SK-N-SH (cell line): ENCODE measurements around the gene CSTB. TPM values are rescaled to one million over a fixed set of nuclear protein-coding genes. Genes with fewer than 3 reads are reported as not detected.

Source experiments
- CTCF ChIA-PET: fragments of 300-600, 350-600 bp; formaldehyde crosslinking; extraction: SDS; loops from one replicate; lab custom pipeline; 2021; lab: Yijun Ruan, JAX
- POLR2A ChIA-PET: fragments of 350-600 bp; sonication (Branson Sonifier 250); formaldehyde crosslinking; extraction: SDS; loops from one replicate; lab custom pipeline; 2020; ENCODE audit warnings: antibody characterized with exemption, inconsistent platforms; lab: Yijun Ruan, JAX
- DNase-seq: peaks from one replicate; pipeline ENCODE4 v3.0.0; 2012
- H2AFZ ChIP-seq: fragments of 200-600 bp; sonication (generic); 2 replicates; pipeline ENCODE4 v1.8.1; 2016; ENCODE audit warnings: antibody characterized with exemption, mild to moderate bottlenecking, low read depth
- H3F3A ChIP-seq: fragments of 200-600 bp; sonication (generic); replicated peaks from 2 replicates; pipeline ENCODE3; 2016; ENCODE audit warnings: antibody characterized with exemption, mild to moderate bottlenecking; ENCODE audit not compliant: insufficient read depth
- H3K27ac ChIP-seq, 2 experiments: fragments of 200-500 bp in 1 of 2; fragments of 200-600 bp in 1 of 2; sonication (Bioruptor generic) in 1 of 2; sonication (generic), shearing (Covaris generic) in 1 of 2; 2 replicates each; pipeline versions ENCODE4 v1.5.1 to v1.6.1; 2014 to 2016; ENCODE audit warnings: low read depth in 2 of 2, inconsistent platforms in 1 of 2, low read length in 1 of 2, mild to moderate bottlenecking in 1 of 2, mixed read lengths in 1 of 2
- H3K27me3 ChIP-seq: fragments of 200-600 bp; sonication (generic), shearing (Covaris generic); 2 replicates; pipeline ENCODE4 v1.6.1; 2016; ENCODE audit warnings: mixed run types; ENCODE audit not compliant: insufficient read depth
- H3K36me3 ChIP-seq, 2 experiments: fragments of 200-500 bp in 1 of 2; fragments of 200-600 bp in 1 of 2; sonication (Bioruptor generic) in 1 of 2; sonication (generic) in 1 of 2; replicated peaks in 1 of 2; 2 replicates each; pipeline versions ENCODE3 to v1.5.1; 2014 to 2016; ENCODE audit warnings: low read length in 1 of 2, mild to moderate bottlenecking in 1 of 2; ENCODE audit not compliant: insufficient read depth in 2 of 2, control insufficient read depth in 1 of 2
- H3K4me1 ChIP-seq, 2 experiments: fragments of 200-500 bp in 1 of 2; fragments of 200-600 bp in 1 of 2; sonication (Bioruptor generic) in 1 of 2; sonication (generic), shearing (Covaris generic) in 1 of 2; 2 replicates each; pipeline versions ENCODE4 v1.5.1 to v1.6.1; 2014 to 2016; ENCODE audit warnings: low read depth in 1 of 2, low read length in 1 of 2, mixed run types in 1 of 2; ENCODE audit not compliant: insufficient read depth in 2 of 2, control insufficient read depth in 1 of 2
- H3K4me2 ChIP-seq: fragments of 200-600 bp; sonication (generic), shearing (Covaris generic); 2 replicates; pipeline ENCODE4 v1.6.1; 2017; ENCODE audit warnings: mixed run types
- H3K4me3 ChIP-seq, 2 experiments: fragments of 200-500 bp in 1 of 2; fragments of 200-600 bp in 1 of 2; sonication (Bioruptor generic) in 1 of 2; sonication (generic), shearing (Covaris generic) in 1 of 2; 2 replicates each; pipeline versions ENCODE4 v1.5.1 to v1.8.1; 2014 to 2016; ENCODE audit warnings: low read depth in 2 of 2, inconsistent platforms in 1 of 2, low read length in 1 of 2, mild to moderate bottlenecking in 1 of 2, mixed read lengths in 1 of 2, moderate library complexity in 1 of 2
- H3K79me2 ChIP-seq: fragments of 200-600 bp; sonication (generic); 2 replicates; pipeline ENCODE4 v1.8.1; 2017; ENCODE audit warnings: mild to moderate bottlenecking; ENCODE audit not compliant: insufficient read depth
- H3K9ac ChIP-seq: fragments of 200-600 bp; sonication (generic); 2 replicates; pipeline ENCODE4 v1.6.1; 2017; ENCODE audit warnings: mixed run types
- H3K9me2 ChIP-seq: fragments of 200-600 bp; sonication (generic); 2 replicates; pipeline ENCODE4 v1.6.1; 2017; ENCODE audit warnings: mixed run types
- H3K9me3 ChIP-seq: fragments of 200-600 bp; sonication (generic); 2 replicates; pipeline ENCODE4 v1.6.1; 2017; ENCODE audit warnings: mixed run types, mild to moderate bottlenecking, moderate library complexity
- H4K20me1 ChIP-seq: fragments of 200-600 bp; sonication (generic); 2 replicates; pipeline ENCODE4 v1.6.1; 2017; ENCODE audit warnings: mild to moderate bottlenecking, mixed run types; ENCODE audit not compliant: insufficient read depth
- CHD2 ChIP-seq: fragments of 150-350 bp; IDR thresholded peaks from 2 replicates; pipeline ENCODE4 v1.6.1; 2018; ENCODE audit warnings: low read length; ENCODE audit not compliant: partially characterized antibody
- CTCF ChIP-seq: fragments of 200-600 bp; sonication (generic); IDR thresholded peaks from 2 replicates; pipeline ENCODE4 v1.6.1; 2017; ENCODE audit warnings: antibody characterized with exemption, mild to moderate bottlenecking, moderate library complexity
- ELF1 ChIP-seq: IDR thresholded peaks from 2 replicates; pipeline ENCODE4 v1.4.0; 2012
- EP300 ChIP-seq, 2 experiments: IDR thresholded peaks; 2 replicates each; pipeline versions ENCODE4 v1.4.0 to v1.6.1; 2012; ENCODE audit warnings: borderline replicate concordance in 1 of 2, low read depth in 1 of 2, low read length in 1 of 2
- FOXM1 ChIP-seq: IDR thresholded peaks from 2 replicates; pipeline ENCODE4 v1.4.0; 2012; ENCODE audit warnings: low read depth, mild to moderate bottlenecking
- JUND ChIP-seq: IDR thresholded peaks from 2 replicates; pipeline ENCODE4 v1.4.0; 2012
- MXI1 ChIP-seq: IDR thresholded peaks from 2 replicates; pipeline ENCODE4 v1.6.1; 2012; ENCODE audit warnings: mild to moderate bottlenecking, low read depth, low read length, improper control_type of control experiment
- POLR2AphosphoS5 ChIP-seq: IDR thresholded peaks from 2 replicates; pipeline ENCODE4 v1.6.1; 2012; ENCODE audit warnings: low read depth, low read length
- RAD21 ChIP-seq: IDR thresholded peaks from 2 replicates; pipeline ENCODE4 v1.6.1; 2012; ENCODE audit warnings: mild to moderate bottlenecking, low read length
- RCOR1 ChIP-seq: fragments of 150-350 bp; IDR thresholded peaks from 2 replicates; pipeline ENCODE4 v1.6.1; 2017; ENCODE audit warnings: antibody characterized with exemption, low read length
- SMC3 ChIP-seq: IDR thresholded peaks from 2 replicates; pipeline ENCODE4 v1.6.1; 2012; ENCODE audit warnings: low read depth, low read length, improper control_type of control experiment
- TAF1 ChIP-seq: IDR thresholded peaks from 2 replicates; pipeline ENCODE4 v1.6.1; 2012; ENCODE audit warnings: low read depth, mild to moderate bottlenecking, low read length, moderate library complexity, borderline replicate concordance
- USF1 ChIP-seq: IDR thresholded peaks from 2 replicates; pipeline ENCODE4 v1.4.0; 2012; ENCODE audit warnings: low read depth, borderline replicate concordance
- USF2 ChIP-seq: fragments of 150-350 bp; IDR thresholded peaks from 2 replicates; pipeline ENCODE4 v1.6.1; 2017; ENCODE audit warnings: antibody characterized with exemption, low read length, low read depth, borderline replicate concordance
- YY1 ChIP-seq: IDR thresholded peaks from 2 replicates; pipeline ENCODE4 v1.4.0; 2012; ENCODE audit warnings: low read depth, mild to moderate bottlenecking
- WGBS: methylation state at CpG from one replicate; pipeline ENCODE4 v1.1.6; 2017; ENCODE audit warnings: low lambda C conversion rate; 5-methylcytosine and 5-hydroxymethylcytosine counted together
- polyA plus RNA-seq, 3 experiments: library from polyadenylated mRNA; depleted of rRNA; stranded (reverse); fragments of >200 nt; gene quantifications; 2 replicates each; pipeline ENCODE4 v1.2.3, GENCODE V29; 2012

The CSTB gene
- polyA plus RNA-seq, 1 of the 3 experiments (the other 2 are of a cell fraction): 101 TPM

- H3K9ac ChIP-seq: no peak overlapping the region
- peak; percentile 96 for DNase-seq
- H3K27ac ChIP-seq: no peak overlapping the region
- CTCF ChIA-PET: interaction anchor here (0.5 to 2.0 kb wide), 36 partner anchors 9 to 494 kb away, joined by 3 to 8 read pairs (median 4); partner anchors contain the start of gene RRP1
- no peaks in the 10 kb centered on the region for H3F3A ChIP-seq
- WGBS: 18% methylated on average over 15 of the region's 23 CpGs
- H3K4me3 ChIP-seq: peak overlapping the region in 1 of 2 experiments; percentile 32; a peak in 1 of 4 replicates
- H3K9me2 ChIP-seq: no peaks in the 10 kb centered on the region
- H3K4me1 ChIP-seq: peaks cover 0 to 6% of the 10 kb centered on the region in 2 experiments; a peak in 1 of 4 replicates
- no peaks in the 10 kb centered on the region for H3K79me2 ChIP-seq
- H3K27me3 ChIP-seq: no peaks in the 10 kb centered on the region
- H3K36me3 ChIP-seq: no peaks in the 10 kb centered on the region
- no peak overlapping the region for H2AFZ ChIP-seq
- TF ChIP-seq CTCF (peak; percentile 92), RCOR1 (no peak), EP300 (IDR thresholded peaks at IDR 0.05; ENCODE audit: borderline replicate concordance in 1 of 2, low read depth in 1 of 2, low read length in 1 of 2) (no peak), CHD2 (no peak), RAD21 (peak; percentile 92), SMC3 (peak; percentile 80), POLR2AphosphoS5 (no peak)
- H4K20me1 ChIP-seq: no peaks in the 10 kb centered on the region
- POLR2A ChIA-PET: no interaction called here
- no peaks in the 10 kb centered on the region for H3K9me3 ChIP-seq
- peak overlapping the region; percentile 33; the same call in 1 of the 2 replicates for H3K4me2 ChIP-seq
Measured at GRCh38 chr21:43810505-43811261, 34.6 kb upstream of the CSTB start.

- H3K4me3 ChIP-seq: no peak overlapping the region
- H3K27ac ChIP-seq: no peak overlapping the region
- H3K79me2 ChIP-seq: no peaks in the 10 kb centered on the region
- H3K9me2 ChIP-seq: no peaks in the 10 kb centered on the region
- no peak overlapping the region for H2AFZ ChIP-seq
- no peak for DNase-seq
- H3K4me1 ChIP-seq: peaks cover 0 to 6% of the 10 kb centered on the region in 2 experiments; a peak in 1 of 4 replicates
- POLR2A ChIA-PET: no interaction called here
- no peak overlapping the region for H3K4me2 ChIP-seq
- H3F3A ChIP-seq: no peaks in the 10 kb centered on the region
- 73% methylated on average over 24 of the region's 26 CpGs for WGBS
- no peaks in the 10 kb centered on the region for H4K20me1 ChIP-seq
- no peaks in the 10 kb centered on the region for H3K9me3 ChIP-seq
- no peak overlapping the region for H3K9ac ChIP-seq
- TF ChIP-seq USF1: no peak
- no peak for TF ChIP-seq YY1
- no peak for TF ChIP-seq MXI1
- TF ChIP-seq USF2: no peak
- TF ChIP-seq JUND: no peak
- TF ChIP-seq CHD2: no peak
- TF ChIP-seq FOXM1: no peak
- TF ChIP-seq SMC3: no peak
- TF ChIP-seq TAF1: no peak
- no peak for TF ChIP-seq RAD21
- TF ChIP-seq CTCF: no peak
- TF ChIP-seq ELF1: no peak
- TF ChIP-seq EP300 (IDR thresholded peaks at IDR 0.05; ENCODE audit: borderline replicate concordance in 1 of 2, low read depth in 1 of 2, low read length in 1 of 2): no peak
- TF ChIP-seq, all 33 proteins: peak for 0
- CTCF ChIA-PET: interaction anchor here (0.5 to 2.0 kb wide), 28 partner anchors 9 to 494 kb away, joined by 3 to 8 read pairs (median 4); partner anchors contain the start of gene RRP1
- Histone ChIP-seq H3K36me3 (no peaks in the 10 kb centered on the region), H3K27me3 (no peaks in the 10 kb centered on the region)
Measured at GRCh38 chr21:43809853-43810504, 33.9 kb upstream of the CSTB start.
